DLD1 (cell line): ENCODE measurements around the gene RGS10.

Experiments used
- in situ Hi-C: cut with HindIII; loops from 2 replicates; pipeline ENCODE4 v1.10.0; 2017; ENCODE audit warnings: low sequenced_read_pairs

Gene RGS10

GRCh38 chr10:119498889-119499676 is 43.4 kb downstream of the RGS10 start:
- in situ Hi-C loops: loop anchor here (25.0 kb wide), 1 partner anchor 287 kb away; the partner anchor contains the start of gene GRK5

GRCh38 chr10:119497243-119497642 is 45.3 kb downstream of the RGS10 start:
- in situ Hi-C loops: loop anchor here (25.0 kb wide), 1 partner anchor 285 kb away; the partner anchor contains the start of gene GRK5

GRCh38 chr10:119496273-119496672 is 46.2 kb downstream of the RGS10 start:
- in situ Hi-C loops: loop anchor here (25.0 kb wide), 1 partner anchor 284 kb away; the partner anchor contains the start of gene GRK5

GRCh38 chr10:119495545-119495944 is 47.0 kb downstream of the RGS10 start:
- in situ Hi-C loops: loop anchor here (25.0 kb wide), 1 partner anchor 283 kb away; the partner anchor contains the start of gene GRK5

- in situ Hi-C loops: loop anchor here (25.0 kb wide), 1 partner anchor 283 kb away; the partner anchor contains the start of gene GRK5
Observed at GRCh38 chr10:119495021-119495505, 47.5 kb downstream of the RGS10 start.

- in situ Hi-C loops: loop anchor here (25.0 kb wide), 1 partner anchor 282 kb away; the partner anchor contains the start of gene GRK5
Observed at GRCh38 chr10:119494236-119495020, 48.1 kb downstream of the RGS10 start.

GRCh38 chr10:119493155-119493554 is 49.4 kb downstream of the RGS10 start:
- in situ Hi-C loops: loop anchor here (25.0 kb wide), 1 partner anchor 281 kb away; the partner anchor contains the start of gene GRK5

GRCh38 chr10:119491966-119492757 is 50.4 kb downstream of the RGS10 start:
- in situ Hi-C loops: loop anchor here (25.0 kb wide), 1 partner anchor 280 kb away; the partner anchor contains the start of gene GRK5

GRCh38 chr10:119489991-119490326 is 52.6 kb downstream of the RGS10 start:
- in situ Hi-C loops: loop anchor here (25.0 kb wide), 1 partner anchor 278 kb away; the partner anchor contains the start of gene GRK5

GRCh38 chr10:119488675-119489074 is 53.8 kb downstream of the RGS10 start:
- in situ Hi-C loops: loop anchor here (25.0 kb wide), 1 partner anchor 276 kb away; the partner anchor contains the start of gene GRK5

GRCh38 chr10:119483839-119484238 is 58.7 kb downstream of the RGS10 start:
- in situ Hi-C loops: loop anchor here (25.0 kb wide), 1 partner anchor 272 kb away; the partner anchor contains the start of gene GRK5

GRCh38 chr10:119483001-119483400 is 59.5 kb downstream of the RGS10 start:
- in situ Hi-C loops: loop anchor here (25.0 kb wide), 1 partner anchor 271 kb away; the partner anchor contains the start of gene GRK5

- in situ Hi-C loops: loop anchor here (25.0 kb wide), 1 partner anchor 270 kb away; the partner anchor contains the start of gene GRK5
Observed at GRCh38 chr10:119481781-119482426, 60.6 kb downstream of the RGS10 start.

GRCh38 chr10:119480667-119481066 is 61.9 kb downstream of the RGS10 start:
- in situ Hi-C loops: loop anchor here (25.0 kb wide), 1 partner anchor 268 kb away; the partner anchor contains the start of gene GRK5

GRCh38 chr10:119479532-119479931 is 63.0 kb downstream of the RGS10 start:
- in situ Hi-C loops: loop anchor here (25.0 kb wide), 1 partner anchor 267 kb away; the partner anchor contains the start of gene GRK5

GRCh38 chr10:119478811-119479341 is 63.6 kb downstream of the RGS10 start:
- in situ Hi-C loops: loop anchor here (25.0 kb wide), 1 partner anchor 267 kb away; the partner anchor contains the start of gene GRK5

GRCh38 chr10:119478111-119478802 is 64.3 kb downstream of the RGS10 start:
- in situ Hi-C loops: loop anchor here (25.0 kb wide), 1 partner anchor 266 kb away; the partner anchor contains the start of gene GRK5

- in situ Hi-C loops: loop anchor here (25.0 kb wide), 1 partner anchor 265 kb away; the partner anchor contains the start of gene GRK5
Observed at GRCh38 chr10:119477444-119477843, 65.1 kb downstream of the RGS10 start.
